GM18519 (cell line): ENCODE data around the gene INPP5E.

ENCODE experiments used
- ATAC-seq: cut with Tn5 transposase; IDR thresholded peaks from one replicate; pipeline ENCODE4 v1.9.1; 2021; ENCODE audit warnings: mild to moderate bottlenecking, moderate library complexity; ENCODE audit not compliant: unreplicated experiment, low FRiP score

Gene INPP5E, protein sequence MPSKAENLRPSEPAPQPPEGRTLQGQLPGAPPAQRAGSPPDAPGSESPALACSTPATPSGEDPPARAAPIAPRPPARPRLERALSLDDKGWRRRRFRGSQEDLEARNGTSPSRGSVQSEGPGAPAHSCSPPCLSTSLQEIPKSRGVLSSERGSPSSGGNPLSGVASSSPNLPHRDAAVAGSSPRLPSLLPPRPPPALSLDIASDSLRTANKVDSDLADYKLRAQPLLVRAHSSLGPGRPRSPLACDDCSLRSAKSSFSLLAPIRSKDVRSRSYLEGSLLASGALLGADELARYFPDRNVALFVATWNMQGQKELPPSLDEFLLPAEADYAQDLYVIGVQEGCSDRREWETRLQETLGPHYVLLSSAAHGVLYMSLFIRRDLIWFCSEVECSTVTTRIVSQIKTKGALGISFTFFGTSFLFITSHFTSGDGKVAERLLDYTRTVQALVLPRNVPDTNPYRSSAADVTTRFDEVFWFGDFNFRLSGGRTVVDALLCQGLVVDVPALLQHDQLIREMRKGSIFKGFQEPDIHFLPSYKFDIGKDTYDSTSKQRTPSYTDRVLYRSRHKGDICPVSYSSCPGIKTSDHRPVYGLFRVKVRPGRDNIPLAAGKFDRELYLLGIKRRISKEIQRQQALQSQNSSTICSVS

DNA sequence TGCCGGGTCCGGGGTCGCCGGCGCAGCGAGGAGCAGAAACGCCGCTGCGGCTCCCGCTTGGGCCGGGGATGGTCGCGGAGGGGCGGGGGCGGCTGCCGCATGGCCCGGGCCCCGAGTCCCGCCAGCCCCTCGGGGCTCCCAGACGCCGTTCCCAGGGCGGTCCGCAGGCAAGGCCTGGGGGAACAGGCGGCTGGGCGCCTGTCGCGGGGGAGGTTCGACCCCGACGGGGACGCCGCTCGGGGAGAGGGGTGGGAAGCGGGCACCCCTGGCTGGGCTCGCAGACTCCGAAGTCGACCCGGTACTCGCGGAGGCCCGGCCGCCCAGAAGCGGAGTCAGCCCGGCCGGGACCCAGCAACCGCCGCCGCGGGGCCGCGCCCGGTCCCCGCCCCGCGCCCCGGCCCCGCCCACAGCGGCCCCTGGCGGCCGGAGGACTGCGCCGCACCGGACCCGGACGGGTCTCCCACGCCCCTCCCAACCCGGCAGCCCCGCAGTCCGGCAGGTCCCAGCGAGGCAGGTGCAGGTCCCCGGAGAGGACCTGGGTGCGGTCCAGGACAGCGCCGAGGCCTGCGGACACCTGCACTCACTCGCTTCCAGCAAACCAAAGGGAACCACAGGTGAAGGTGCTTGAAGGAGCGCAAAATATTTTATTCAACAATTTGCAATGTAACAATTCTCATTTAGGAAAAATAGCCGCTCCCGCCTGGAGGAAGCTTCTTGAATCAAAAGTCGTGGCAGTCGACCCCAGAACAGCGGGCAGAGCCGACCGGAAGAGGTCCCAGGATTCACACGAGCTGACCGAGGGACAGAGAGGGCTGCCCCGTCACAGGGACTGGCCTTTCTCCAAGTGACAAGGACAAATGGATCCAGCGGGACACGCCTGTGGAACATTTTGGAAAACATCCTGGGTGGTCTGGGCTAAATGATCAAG is at the start of gene INPP5E:
Gene INPP5E, minus strand, starts transcription at position 365 of the 928 bp plus-strand sequence. CDS start 426 bp downstream, outside the sequence.
- peak; percentile 34 for ATAC-seq

DNA sequence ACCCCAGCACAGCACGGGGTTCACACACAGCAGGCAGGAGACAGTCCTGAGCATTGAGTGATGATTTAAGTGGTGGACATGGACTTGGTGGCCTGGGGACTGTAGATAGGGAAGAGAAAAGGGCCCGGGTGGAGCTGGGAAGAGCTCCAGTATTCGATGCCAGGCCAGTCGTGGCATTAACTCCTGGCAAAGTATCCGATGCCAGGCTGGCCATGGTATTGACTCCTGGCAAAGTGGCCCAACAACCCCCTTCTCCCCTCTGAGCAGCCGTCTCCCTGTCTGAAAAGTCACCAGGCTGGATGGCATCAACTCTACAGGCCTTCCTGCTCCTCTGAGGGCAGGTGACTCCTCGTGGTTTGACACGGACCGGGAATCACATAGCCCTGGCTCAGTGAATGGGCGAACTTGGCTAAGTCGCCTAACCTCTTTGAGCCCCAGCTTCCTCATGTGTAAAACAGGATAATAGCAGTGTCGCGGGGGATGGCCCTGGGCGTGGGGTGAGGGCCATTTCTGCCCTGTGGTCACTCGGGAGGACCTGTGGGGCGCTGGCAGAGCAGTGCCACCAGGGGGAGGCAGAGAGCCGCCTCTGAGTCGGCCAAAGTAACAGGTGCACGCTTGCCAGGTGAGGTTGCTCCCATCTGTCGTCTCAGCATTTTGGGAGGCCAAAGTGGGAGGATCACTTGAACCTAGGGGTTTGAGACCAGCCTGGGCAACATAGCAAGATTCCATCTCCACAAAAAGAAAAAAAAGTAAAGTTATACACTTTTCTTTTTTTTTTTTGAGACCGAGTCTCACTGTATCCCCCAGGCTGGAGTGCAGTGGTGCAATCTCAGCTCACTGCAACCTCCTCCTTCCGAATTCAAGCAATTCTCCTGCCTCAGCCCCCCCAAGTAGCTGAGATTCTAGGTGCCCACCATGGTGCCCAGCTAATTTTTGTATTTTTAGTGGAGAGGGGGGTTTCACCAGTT is 48.9 kb upstream of the INPP5E start:
- no peak for ATAC-seq

DNA sequence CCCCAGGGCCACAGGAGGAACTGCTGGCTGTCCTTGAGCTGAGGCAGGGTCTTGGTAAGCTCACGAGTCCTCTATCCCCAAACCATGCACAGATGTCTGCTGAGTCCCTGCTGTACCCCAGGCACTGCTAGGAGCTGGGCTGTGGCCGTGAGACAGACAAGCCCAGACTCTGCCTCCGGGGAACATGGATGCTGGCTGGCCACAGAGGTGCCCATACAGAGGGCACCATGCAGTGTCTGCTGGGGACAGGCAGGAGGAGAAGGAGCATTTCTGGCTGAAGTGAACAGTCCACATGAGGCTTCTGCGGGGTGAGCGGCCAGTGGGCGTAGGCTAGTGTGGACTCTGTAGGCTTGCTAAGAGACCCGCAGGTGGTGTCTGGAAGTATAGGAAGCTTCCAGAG is 48.0 kb upstream of the INPP5E start:
- no peak for ATAC-seq

DNA sequence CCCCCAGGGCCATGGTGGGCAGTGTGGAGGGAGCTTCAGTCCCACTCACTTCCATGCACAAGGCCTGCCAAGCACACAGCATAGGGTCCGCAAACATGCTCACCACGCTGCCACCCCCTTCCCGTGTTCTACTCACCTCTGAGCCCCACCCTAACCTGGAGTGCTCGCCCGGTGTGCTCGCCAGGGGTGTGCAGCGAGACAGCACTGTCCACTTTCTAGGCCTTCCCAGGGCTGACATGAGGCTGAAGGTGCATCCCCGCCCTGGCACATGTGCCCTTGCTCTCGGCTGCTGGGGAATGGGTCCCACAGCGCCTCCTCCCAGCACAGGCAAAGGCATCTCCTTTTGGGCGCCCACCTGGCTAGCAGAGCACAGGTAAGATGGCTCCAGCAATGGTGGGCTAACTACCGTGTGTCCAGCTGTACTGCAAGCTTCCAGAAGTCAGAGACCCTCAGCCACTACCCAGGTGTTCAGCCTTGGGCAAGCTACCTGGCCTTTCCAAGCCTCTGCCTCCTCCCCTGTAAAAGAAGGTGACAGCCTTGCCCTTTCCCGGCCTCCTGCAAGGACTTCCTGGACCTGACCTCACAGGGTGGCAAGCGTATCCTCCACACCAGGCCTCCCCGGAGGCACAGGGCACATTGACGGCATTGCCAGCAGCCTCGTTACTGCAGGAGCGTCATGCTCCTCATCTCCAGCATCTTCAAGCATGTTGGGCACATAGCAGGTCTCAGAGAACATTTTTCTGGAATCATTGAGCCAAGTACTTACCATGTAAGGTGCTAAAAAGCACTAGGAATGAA is 47.4 kb upstream of the INPP5E start:
- no peak for ATAC-seq

DNA sequence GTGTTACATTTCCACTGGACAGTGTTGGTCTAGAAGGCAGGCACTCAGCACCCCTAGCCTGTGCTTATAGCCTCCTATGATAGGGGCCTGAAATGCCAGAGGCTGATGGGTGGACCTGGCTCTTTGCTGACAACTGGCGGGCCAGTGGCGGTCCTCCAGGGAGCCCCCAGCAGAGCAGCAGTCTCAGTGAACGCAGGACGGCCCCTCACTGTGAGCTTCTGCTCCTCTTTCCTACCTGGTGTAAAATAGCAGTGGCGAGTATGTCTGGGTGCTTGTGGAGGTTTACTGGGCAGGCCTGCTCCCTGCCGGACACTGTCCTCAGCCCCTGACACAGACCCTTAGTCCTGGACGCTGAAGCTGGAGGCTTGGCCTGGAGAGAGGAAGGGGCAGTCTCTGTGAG is 46.5 kb upstream of the INPP5E start:
- ATAC-seq: no peak

DNA sequence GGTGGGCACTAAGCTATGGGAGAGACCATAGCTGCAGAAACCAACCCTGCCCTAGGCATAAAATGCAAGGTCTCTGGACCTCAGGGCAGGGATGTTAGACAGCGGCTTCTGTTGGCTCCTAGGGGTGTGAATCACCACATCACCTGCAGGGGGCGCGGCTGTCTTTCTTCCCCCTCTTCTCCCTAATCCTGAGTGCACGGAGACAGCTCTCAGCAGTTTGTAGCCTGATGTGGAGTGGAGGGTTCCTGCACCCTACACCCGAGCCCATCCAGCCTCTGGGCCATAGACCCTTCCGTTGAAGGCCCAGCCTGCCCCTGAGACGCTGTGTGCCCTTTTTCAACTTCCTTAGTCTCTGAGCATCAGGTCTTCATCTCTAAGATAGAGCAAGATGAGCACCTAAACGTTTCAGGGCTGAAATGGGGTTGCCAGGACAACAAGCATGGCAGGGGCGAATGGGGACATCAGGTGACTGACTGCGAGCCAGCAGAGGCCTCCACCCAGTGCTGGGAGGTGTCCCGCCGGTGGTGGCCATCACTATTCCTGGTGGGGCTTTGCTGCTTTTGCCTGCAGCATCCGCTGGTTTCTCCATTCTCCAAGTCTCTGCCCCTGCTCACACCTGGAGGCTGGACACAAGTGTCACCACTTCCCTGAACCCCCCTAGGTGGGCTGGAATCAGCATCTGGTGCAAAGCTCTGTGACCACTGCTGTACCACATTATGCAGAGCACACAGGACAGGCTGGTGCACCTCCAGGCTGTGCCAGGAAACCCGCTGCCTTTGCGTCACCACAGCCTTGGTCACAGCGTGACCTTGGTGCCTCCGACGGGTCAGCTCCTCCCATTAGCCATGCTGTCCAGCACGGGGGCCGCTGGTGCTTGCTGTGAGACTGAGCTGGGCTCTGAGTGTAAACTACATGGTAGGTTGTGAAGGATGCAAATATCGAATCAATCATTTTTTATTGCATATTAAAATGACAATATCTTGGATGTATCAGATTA is 45.7 kb upstream of the INPP5E start:
- ATAC-seq: no peak

DNA sequence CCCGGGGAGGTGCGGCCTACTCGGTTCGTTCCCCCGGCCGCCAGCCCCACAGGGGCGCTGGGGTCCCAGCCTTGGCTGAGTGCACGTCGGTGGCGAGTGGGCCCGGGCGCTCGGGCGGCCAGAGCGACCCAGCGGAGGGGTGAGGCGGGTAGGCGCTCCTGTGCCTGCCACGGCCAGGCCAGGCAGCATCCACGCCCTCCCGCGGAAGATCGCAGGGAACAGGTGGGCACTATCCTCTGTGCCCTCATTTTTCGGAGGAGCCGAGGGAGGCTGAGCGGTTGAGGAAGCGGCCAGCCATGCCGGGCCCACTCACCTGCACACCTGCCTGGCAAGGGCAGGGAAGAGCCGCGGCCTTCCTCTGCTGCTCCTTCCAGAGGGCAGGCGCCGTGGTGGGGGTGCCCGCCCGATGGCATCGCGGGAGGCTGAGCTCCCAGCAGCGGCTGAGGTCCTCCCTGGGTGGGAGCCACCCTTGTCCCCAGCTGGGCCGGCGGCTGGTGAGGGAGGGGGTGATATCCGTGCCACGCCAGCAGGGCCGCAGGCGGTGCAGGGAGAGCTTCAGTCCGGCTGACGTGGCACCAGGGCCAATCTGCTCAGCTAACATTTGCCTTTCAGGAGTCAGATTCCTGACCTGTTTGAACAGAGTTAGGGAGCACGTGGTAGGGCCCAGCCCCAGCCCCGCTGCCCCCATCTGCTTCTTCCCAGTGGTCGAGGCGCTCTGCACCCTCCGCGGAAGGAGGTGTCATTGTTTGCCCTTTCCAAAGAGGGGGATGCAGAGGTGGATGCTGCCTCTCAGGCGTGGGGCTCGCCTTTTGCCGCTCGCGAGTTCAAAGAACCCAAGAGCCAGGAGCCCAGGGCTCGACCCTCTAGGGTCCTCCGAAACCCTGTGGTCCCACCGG is 44.8 kb upstream of the INPP5E start:
- no peak for ATAC-seq

DNA sequence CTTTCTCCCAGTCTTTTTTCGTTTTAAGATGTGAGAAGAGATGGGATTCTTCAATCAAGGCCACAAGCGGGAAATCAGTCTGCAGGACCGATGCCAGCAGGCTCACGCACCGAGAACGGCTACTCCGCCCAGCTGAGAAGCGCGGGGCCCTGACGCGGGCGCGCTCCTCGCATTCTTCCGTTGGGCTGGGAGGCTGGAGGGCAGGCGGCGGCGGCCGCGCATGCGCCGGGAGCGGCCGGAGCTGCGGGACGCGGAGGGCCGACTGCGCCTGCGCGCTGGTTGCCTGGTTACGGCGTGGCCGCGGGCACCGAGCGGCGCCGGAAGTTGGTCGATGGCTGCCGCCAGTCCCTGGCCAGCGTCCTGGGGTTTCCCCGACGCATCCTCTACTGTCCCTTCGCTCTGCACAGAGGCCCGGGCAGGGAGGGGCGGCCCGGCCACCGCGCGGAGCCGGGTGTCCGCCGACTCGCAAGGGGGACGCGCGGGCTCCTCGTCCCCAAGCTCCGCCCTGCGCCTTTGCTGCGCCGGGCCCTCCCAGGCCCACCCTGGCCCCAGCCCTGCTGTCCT is 44.0 kb upstream of the INPP5E start:
- peak; percentile 53 for ATAC-seq

DNA sequence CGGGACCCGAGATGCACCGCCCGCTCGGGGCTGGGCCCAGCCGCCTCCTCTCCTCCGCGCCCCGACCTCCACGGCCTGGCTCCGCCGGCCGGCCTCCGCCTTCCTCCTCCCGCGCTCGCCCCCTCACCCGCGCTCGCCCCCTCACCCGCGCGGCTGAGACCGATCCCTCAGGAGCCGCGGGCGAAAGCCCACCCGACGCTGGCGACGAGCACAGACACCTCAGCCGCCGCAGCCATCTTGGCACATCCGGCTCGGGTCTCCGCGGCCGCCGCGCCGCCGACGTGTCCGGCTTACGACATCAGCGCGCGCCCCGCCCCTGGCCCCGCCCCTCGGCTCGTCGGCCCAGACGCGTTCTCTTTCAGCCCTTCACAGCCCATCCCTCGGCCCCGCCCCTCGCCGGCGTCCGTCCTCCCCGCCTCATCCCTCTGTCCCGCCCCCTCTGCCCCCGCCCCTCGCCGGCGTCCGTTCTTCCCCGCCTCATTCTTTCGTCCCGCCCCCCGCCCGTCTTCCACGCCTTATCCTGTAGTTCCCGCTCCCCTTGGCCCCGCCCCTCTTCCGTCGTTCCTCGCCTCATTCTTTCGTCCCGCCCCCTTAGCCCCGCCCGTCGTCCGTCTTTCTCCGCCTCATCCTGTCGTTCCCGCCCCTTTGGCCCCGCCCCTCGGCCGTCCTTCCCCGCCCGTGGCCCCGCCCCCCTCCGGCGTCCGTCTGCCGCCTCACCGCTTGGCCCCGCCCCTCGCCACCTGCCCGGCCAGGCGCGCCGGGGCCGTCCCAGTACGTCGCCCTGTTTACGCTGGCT is 43.3 kb upstream of the INPP5E start, which contains the start of gene SEC16A:
Gene SEC16A, minus strand, starts transcription at position 248 of the 796 bp plus-strand sequence. CDS start 5,425 bp downstream, outside the sequence.
- peak; percentile 35 for ATAC-seq

DNA sequence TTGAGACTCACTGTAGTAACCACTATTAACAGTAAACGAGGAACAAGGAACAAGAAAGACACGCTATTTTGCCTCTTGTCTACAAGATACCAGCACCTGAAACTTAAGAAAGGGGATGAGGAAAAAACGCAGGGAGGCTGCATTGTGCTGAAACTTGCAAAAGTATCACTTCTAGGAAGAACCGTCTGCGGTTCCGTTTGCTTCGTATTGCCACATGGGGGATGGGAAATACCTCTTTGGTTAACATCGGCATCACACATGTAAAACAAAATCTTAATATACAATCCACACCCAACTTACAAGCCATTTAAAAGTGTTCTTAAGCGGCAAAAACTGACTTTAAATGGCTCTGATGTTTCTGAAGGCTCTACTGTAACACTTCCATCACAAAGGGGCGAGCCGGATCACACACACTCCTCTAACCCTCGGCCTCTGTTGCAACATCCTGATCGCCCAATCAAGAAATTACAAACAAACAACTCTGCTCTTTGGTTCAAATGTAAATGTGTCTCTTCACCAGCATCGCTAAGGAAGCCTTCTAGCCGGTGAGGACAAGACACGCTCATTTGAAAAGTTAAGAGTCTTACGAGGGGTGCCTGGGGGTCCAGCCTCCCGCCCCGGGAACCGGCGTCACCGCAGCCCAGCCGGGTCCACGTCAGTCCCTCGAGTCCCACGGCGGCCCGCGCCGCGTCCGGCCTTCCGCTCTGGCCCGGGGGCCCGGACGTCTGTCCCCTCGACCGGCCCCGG is 42.6 kb upstream of the INPP5E start:
- ATAC-seq: no peak

DNA sequence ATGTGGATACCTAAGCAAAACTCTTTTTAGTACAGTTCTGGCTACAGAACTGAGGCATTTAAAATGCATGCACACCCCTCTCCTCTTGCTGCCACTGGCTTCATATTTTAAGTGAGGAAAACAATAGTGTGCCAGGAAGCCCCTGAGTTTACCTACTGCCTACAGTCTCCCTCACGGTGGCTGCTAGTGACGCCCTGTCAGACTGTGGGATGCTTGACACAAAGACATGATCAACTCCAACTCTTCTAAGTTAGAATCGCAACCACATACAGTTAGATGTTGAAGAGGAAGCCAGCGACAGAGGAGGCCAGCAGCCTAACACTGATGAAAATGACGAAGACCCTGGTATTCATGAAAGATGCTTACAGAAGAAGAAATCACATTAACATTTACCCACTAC is 41.9 kb upstream of the INPP5E start:
- no peak for ATAC-seq

DNA sequence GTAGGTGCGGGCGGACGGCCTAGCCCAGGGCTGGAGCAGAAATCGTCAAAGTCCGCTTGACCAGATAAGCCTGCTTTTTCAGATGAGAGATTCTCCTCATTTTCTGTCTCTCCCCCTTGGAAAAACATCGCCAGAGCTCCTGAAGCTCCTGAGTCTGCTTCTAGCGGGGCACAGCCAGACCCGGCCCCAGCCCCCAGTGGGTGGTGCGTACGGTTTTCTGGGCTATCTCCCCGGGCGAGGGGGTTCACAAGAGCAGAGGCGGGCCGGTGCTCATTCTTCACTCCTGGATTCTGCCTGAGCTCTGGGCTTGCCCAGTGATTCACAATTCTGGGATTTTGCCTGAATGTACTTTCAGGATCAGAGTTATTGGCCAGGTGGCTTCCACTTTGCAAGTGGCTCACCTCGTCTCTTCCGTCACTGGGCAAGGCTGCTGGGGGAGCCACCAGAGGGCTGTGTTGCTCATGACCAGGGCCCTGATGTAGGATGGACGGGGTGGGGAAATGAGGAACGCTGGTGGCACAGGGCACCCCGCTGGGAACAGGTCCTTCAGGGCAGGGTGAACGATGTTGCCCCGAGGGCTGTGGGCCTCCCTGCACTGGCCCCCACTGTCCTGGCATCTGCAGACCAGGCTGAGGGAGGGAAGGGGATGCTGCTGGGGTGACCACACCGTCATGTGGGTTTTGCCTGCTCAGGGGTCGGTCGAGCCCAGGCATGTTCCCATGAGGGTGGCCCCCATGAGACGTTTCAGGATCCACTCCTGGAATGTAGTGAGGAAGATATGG is 36.9 kb upstream of the INPP5E start:
- no peak for ATAC-seq

DNA sequence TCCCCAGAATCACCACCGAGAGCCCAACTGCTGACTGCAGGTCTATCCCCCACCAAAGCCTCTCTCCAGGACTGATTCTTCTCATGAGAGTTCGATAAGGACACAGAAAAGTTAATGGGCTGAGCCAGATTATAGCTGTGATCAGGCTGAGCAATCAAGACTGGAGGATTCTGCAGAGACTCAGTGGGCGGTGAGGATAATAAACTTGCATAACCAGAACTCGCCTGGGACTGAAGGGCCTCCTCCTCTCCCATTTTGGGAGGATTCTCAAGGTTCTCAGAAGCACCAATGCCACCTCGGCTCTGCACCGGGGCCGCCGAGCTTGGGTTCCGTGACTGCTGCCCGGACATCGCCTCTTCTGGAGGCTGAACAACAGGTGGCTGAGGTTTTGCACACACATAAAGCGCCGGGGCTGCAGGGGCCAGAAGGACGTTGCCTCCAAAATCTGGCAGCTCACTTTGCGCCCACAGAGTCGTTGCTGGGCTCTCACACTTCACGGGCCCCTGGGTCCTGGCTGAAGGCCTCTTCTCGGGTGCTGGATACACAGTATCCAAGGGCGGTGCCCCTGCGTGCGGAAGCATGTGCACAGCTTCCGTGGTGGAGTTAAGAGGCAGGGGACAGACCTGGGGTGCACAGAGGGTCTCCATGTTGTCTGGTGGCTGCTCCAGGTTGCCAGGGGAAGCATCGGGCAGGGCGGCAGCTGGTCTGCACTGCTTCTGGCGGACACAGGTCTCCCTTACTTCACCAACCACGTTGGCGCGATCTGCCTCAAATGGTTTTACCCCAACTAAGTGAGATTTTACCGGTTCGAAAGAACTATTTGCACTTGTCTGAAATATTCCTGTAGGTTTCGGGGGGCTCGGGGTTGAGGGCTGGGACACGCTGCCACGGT is 35.6 kb upstream of the INPP5E start:
- ATAC-seq: no peak
